Kidney capillary endothelial cell (primary cell): ENCODE results near the gene OR2B3.
"Not testable (repeated sequence)": the region's sequence is repeated elsewhere in the genome, so short reads cannot be mapped to it uniquely, and the experiment has no call there.

Experiments used
- DNase-seq: peaks from one replicate; pipeline ENCODE4 v3.0.0-alpha.2; 2018; ENCODE audit warnings: low spot score

The OR2B3 gene, protein sequence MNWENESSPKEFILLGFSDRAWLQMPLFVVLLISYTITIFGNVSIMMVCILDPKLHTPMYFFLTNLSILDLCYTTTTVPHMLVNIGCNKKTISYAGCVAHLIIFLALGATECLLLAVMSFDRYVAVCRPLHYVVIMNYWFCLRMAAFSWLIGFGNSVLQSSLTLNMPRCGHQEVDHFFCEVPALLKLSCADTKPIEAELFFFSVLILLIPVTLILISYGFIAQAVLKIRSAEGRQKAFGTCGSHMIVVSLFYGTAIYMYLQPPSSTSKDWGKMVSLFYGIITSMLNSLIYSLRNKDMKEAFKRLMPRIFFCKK

DNA sequence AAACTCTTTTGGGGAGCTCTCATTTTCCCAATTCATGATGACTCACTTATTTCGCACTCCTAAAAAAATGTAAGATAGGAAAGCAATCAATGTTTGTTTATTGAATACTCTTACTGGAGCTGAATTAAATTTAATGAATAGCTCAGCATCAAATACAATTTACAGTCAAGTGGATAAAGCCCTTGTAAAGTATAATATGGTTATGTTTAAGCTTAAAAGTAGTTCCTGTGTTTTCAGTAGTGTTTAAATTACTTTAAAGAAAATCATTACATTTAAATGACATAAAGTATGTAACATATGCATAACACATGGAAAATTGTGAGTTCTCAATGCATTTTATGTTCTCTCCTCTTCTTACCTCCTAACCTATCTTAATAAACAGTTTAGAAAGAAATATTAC lies at the start of gene OR2B3:
OR2B3 (minus strand) TSS at position 101 of the 400 bp plus-strand sequence; CDS start at position 36, 65 bp downstream.
- DNase-seq, result no peak

DNA sequence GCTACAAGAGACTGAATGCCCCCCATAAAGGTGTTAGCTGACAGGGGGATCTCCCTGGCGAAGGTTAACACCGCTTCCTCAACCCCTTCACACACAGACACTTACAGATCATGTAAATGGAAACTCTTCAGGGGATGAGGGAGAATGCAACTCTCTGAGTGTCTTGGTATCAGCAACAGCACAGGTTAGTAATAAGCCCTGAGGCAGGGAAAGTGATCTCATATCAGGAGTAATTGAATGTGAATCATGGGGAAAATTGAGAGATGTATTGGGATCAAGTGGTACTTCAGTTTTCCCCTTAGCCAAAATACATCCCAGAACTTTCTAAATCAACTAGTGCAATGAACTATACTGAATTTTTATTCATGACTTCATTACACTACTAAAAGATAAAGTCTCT lies 44.6 kb upstream of the OR2B3 start:
- DNase-seq, result no peak

DNA sequence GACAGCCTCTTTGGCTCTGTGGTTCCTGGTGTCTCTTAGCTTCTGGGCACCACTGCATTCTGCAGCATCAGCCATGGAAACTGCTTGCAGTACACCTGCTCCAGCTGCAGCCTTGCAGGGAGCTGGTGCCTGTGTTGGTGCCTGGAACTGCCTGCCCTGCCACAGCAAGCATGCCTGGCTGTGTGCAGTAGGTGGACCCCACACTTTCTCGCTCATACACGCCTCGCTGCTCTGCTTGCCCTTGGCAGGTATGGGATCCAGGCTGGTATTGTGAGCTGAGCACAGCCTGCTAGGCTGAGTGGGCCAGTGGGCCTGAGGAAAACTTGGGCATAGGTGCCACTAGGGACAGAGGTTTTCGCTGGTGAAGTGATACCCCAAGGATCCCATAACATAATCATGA lies 43.5 kb upstream of the OR2B3 start:
- DNase-seq, result no peak

DNA sequence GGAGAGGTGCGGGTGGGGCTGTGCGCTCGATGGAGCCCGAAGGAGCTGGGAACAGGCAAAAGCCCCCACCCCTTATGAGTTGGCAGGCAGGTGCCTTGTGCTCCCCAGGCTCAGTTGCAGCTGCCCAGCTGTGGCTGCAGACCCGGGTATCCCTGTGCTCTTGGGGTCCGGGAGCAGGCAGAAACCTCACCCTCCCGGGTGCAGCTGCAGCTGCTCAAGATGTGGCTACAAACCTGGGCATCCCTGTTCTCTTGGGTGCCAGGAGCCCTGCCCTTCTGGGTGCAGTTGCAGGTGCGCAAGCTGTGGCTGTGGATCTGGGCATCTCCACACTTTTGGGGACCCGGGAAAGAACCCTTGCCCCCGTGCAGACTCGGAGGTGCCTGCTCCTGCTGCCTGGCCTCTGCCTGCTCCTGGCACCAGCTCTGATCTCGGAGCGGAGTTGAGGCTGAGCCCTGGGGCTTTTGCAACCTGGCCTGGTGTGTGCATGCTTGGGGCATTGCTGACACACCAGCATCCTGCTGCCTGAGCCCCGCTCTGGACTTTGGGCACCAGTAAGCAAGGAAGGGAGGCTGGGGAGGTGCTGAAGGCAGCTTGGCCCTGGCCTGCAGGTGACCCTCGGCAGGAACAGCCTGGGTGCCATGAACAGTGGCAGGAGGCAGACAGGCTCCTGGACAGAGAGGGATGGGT lies 42.4 kb upstream of the OR2B3 start:
- no peak for DNase-seq

DNA sequence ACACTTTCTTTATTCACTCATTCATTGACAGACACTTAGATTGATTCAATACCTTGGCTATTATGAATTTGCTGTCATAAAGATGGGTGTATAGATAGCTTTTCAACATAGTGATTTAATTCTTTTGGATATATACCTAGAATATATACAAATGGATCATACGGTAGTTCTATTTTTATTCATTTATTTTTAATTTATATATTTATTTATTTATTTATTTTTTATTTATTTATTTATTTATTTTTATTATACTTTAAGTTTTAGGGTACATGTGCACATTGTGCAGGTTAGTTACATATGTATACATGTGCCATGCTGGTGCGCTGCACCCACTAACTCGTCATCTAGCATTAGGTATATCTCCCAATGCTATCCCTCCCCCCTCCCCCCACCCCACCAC lies 27.9 kb upstream of the OR2B3 start:
- DNase-seq, result not testable (repeated sequence)

DNA sequence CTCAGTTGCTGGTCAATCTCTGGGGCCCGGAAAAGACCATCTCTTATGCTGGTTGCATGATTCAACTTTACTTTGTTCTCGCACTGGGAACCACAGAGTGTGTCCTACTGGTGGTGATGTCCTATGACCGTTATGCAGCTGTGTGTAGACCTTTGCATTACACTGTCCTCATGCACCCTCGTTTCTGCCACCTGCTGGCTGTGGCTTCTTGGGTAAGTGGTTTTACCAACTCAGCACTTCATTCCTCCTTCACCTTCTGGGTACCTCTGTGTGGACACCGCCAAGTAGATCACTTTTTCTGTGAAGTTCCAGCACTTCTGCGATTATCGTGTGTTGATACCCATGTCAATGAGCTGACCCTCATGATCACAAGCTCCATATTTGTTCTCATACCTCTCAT lies 25.0 kb upstream of the OR2B3 start:
- DNase-seq, result no peak

DNA sequence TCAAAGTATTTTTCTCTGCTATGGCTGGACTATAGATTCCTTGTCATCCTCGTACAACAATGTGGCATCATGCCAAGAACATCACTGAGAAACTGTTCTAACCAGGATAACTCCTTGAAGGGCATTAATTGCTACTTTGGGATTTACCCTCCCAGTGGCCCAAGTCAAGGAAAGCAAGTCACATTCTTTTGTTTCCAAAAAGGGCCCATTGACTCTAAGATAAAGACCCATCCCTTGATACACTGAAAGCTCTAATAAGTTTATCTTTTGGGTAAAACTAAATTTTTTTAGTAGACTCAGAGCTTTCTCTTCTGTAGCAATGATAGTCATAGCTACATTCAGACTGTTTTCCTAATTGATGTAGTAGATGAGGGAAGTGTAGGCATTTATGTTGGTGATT lies 20.6 kb upstream of the OR2B3 start, which contains the start of gene OR2J3:
OR2J3 (plus strand) TSS at position 301 of the 400 bp plus-strand sequence. CDS start 3,833 bp downstream, outside the sequence.
- DNase-seq, result no peak

DNA sequence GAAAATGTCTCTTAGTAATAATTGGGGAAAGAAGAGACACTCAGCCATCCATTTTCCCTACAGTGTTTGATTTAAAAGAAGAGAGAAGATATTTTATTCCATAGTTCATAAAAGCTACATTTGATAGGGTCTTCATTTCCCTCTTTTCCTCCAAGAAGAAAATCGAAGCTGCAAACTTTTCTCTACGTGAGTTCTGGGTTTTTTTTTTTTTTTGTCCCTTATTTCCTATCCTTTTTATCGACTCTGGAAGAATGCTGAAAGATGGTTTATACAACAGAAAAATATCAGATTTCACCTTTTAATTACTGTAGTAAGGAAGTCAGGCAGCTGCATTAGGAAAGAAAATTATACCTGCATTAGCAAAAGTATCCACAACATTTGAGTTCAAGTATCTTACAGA lies 12.1 kb upstream of the OR2B3 start, which contains the start of gene OR2J1:
OR2J1 (plus strand) TSS at position 301 of the 400 bp plus-strand sequence. CDS start 1,453 bp downstream, outside the sequence.
- DNase-seq, result no peak

DNA sequence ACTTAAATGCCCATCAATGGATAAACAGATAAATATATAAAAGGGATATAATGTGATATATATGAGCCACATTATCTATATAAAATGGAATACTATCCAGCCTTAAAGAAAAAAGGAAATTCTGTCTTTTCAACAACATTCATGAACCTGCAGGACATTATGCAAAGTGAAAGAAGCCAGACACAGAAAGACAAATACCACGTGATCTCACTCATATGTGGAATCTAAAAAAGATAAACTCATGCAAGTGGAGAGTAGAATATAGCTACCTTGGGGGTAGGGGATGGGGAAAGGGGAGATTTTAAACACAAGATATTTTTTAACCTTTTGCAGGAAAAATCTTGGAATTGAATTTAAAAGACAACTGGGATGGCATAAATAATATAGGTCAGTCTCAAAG lies 10.7 kb upstream of the OR2B3 start:
- no peak for DNase-seq

DNA sequence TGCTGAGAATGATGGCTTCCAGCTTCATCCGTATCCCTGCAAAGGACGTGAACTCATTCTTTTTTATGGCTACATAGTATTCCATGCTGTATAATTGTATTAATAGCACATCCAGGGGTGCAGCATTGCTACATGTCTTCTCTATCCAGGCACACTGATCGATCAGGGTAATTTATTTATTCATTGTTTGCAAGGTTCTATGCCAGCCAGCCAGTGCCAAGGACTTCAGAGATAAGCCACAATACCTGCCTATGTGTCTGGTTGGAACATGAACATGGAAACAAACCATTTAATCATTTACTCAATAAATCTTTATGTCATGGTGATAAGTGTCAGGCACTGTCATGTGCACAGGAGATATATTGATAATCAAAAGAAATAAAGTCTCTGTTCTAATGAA lies 5.8 kb upstream of the OR2B3 start:
- no peak for DNase-seq

DNA sequence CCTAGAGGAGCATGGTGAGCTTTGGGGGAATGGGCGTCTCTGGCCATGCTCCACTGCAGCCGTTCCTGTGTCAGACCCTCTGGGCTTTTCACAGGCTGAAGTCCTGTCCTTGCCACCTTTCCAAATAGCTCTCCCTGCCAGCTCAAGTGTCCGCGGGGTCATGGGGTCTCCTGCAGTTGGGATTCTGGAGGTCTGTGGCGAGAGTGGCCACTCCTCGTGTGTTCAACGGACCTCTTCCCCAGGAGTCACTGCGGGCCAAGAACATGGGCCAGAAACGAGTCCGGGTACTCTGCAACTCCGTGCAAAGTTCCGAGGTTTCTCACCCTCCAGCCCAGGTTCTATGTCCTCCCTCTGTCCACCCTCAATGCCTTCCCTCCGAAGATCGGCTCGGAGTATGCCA lies 4.7 kb downstream of the OR2B3 start:
- DNase-seq, result no peak

DNA sequence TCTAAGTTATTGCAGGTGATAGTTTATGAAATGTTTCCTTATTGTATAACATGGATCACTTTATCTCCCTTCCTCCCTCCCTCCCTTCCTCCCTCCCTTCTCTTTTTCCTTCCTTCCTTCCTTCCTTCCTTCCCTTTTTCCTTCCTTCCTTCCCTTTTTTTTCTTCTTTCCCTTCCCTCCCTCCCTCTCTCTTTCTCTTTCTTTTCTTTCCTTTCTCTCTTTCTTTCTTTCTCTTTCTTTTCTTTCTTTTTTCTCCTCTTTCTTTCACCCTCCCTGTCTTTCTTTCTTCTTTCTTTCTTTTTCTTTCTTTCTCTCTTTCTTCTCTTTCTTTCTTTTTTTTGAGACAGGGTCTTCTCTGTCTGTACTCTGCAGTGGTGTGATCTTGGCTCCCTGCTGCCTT lies 5.8 kb downstream of the OR2B3 start:
- no peak for DNase-seq

DNA sequence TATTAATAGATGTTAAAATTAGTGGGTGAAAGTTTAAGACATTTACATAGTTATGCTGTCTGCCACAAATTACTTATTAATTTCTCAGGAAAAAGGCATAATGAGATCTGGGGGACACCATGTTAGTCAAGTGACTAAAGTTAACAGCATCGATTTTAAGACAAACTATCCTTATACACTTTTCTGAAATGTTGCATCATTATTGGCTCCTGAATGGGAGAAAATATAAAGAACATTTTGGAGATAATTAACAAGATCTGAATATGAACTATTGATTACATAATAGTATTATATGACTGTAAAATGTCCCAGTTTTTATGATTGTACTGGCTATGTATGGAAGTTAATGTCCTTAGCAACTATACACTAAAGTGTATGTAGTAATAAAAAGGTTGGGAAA lies 7.9 kb downstream of the OR2B3 start:
- no peak for DNase-seq

DNA sequence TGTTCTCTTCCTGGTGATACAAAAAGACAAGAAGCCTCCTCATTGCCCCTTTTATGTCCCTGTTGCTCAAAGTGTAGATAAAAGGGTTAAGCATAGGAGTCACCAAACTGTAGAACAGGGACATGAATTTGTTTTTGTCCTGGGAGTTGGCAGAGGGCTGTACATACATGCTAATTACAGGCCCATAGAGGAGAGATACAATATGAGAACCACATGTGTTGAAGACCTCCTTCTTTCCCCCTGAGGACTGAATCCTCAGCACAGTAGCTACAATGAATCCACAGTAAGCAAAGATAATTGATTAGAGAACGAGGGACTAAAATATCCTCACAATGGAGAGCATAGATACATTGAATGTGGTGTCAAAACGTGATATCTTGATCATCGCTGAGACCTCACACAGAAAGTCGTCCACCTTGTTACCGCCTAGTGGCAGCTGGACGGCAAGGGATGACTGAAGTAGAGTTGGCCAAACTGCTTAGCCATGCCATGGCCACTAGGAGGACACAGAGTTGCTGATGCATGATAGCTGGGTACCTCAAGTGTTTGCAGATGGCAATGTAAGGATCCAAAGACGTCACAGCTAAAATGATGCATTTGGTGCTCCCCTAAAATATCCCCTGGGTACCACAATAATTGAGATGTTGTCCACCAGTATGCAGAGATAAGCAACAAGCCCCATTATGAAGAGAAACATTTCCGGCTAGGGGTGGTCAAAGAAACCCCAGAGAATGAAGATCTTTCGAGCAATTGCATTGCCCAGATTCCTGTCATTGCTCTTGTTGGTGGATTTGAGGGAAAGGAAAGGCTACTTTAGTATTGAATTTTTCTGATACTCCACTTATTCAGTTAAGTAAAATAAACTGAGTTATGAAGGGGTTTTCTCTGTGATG lies 15.0 kb downstream of the OR2B3 start:
- DNase-seq, result peak; percentile 13

DNA sequence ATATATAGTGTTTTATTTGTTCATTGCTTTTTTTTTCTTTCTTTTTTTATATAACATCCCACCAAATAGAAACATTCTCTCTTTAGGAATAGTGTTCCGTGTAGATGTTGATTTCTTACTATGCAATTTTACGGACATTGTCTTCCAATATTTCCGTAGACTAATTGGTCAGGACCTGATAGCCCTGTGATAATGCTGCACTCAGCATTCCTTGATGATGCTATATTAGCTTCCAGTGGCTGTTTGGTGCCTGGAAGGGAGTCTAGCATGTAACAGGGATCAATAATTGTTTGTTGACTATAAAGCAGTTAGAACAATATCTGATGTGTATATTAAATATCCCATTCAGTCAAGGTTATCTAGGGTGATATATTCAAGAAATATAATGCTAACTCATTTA lies 35.4 kb downstream of the OR2B3 start:
- DNase-seq, result no peak

DNA sequence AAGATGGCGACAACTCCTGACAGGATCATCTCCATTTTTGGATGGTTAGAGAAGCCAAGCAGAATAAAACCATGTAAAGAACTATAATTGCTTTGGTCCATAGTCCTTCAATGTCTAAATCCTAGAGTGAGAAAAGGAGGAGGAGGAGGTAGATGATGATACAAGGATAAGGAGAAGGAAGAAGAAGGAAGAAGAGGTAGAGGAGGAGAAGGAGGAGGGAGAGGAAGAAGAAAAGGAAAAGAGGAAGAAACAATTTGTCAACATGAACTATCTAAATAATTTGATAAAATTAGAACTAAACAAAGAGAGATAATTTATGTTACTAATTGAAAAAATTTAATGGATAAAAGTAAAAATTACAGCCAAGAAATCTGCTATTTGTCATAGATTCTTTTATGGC lies 42.0 kb downstream of the OR2B3 start, which contains the start of gene OR2W1:
OR2W1 (minus strand) TSS at position 101 of the 400 bp plus-strand sequence; CDS start at position 101, 0 bp downstream.
- no peak for DNase-seq
